Left lobe of liver (tissue), 2 donors: ENCODE measurements around the gene DOCK11. TPM values are rescaled to one million over a fixed set of nuclear protein-coding genes. Genes with fewer than 3 reads are reported as not detected.
"Not testable (repeated sequence)": the region's sequence is repeated elsewhere in the genome, so short reads cannot be mapped to it uniquely, and the experiment has no call there.

Experiments
- ATAC-seq: fragments of 200-7000 bp; cut with Tn5 transposase; one replicate; pipeline ENCODE4 v1.9.1; 2020; ENCODE audit warnings: mild to moderate bottlenecking, moderate library complexity
- DNase-seq: peaks from one replicate; pipeline ENCODE4 v3.0.0-alpha.2; 2020; ENCODE audit warnings: low spot score
- total RNA-seq: library from RNA; stranded (reverse); gene quantifications from one replicate; pipeline ENCODE4 v1.2.1, GENCODE V29; 2021
- donor health status: DM: no; HTN: no; CAD: no; lungs with moderate emphysema.
- donor health status: DM: no; HTN: yes; CAD: no.

DOCK11 gene
- total RNA-seq, 1 donor from 2014 or later = 2.1 TPM

DNA sequence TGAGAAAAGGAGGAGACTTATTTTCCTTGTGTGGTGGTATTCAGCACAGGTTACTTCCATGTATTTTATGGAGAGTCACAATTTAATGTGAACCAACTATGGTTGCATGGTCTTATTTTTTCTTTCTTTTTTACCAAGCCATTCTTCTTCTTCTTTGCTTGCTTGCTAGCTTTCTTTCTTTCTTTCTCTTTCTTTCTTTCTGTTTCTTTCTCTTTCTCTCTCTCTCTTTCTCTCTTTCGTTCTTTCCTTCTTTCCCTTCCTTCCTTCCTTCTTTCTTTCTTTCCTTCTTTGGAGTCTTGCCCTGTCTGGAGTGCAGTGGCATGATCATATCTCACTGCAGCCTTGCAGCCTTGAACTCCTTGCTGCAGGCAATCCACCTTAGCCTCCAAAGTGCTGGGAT, 68.9 kb downstream of the DOCK11 start:
- DNase-seq (no peak), ATAC-seq (no peak)

DNA sequence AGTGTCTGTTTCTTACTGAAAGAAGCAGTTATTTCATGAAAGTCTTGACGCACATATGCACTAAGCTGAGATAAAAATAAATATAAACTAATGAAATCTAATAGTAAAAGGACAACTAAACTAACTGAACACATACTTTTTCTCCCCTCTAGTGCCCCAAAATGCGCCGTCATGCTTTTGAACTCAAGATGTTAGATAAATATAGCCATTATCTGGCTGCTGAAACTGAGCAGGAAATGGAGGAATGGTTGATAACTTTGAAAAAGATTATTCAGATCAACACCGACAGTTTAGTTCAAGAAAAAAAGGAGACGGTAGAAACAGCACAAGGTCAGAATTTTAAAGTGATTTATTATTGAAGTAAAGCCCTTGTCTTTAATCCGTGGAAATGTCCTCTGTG, 70.2 kb downstream of the DOCK11 start:
- no peak for DNase-seq
- ATAC-seq = no peak

DNA sequence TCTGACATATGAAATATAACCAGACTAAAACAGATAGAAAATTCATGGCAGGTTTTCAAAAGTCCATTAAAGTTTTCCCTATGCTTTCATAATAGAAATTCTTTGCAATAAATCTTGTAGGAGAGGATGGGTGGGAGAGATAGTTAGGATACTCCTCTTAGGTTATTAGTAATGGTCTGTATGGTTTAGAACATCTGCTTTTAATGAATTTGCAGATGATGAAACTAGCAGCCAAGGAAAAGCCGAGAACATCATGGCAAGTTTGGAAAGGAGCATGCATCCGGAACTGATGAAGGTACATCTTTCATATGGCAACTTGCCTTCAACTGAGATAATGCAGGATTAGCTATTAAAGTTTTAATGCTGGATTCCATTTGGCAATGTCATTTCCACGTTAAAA, 70.7 kb downstream of the DOCK11 start:
- ATAC-seq = no peak
- no peak for DNase-seq

DNA sequence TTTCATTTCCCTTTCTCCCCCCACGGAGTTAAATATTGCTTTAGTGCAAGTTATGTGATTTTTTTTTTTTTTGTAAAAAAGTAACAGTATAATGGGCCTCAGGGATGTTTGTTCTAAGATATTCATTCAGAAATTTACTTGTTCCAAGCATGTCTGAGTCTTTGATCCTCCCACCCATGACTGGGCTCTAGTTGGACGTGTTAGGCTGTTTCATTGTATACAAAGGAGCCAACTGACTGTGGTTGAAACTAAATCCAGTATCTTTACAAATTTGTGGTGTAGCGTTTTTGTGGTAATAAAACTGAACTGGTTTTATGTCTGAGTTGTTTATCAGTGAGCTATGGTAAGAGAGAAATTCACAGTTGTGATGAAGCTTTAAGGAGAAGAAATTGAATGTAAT, 74.1 kb downstream of the DOCK11 start:
- DNase-seq (no peak), ATAC-seq (no peak)

DNA sequence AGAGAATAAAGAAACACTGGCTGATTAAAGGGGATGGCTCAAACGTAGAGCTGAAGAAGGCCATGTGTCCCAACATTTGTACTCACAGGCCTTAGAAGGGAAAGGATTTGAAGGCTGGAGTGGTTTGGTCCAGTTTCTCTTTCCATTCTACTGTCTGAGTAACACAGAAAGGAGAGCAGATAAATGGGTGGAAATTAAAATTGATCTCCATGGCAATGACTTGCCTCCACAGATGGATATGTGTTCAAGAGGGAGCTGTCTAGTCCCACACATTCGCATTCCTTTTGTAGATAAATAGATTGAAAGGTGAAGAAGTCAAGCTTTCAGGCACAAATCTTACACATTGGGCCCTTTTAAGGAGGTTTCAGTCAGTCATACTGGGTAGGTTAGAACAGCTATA, 74.6 kb downstream of the DOCK11 start:
- DNase-seq (no peak), ATAC-seq (no peak)

DNA sequence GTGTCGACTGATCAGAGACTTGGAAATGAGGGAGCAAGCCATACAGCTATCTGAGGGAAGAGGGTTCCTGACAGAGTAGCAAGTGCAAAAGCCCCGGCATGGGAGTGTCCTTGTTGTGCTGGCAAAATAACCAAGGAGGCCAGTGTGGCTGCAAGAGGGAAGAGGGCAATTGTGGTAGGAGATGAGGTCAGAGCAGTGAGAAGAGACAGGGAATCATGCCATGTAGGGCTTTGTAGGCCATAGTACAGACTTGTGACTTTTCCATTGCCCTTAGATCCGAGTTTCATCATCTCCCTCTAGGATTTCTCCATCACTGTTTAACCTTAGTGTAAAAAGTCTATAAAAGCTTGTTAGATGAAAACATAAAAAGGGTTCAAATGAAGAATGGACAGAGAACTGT, 76.2 kb downstream of the DOCK11 start:
- DNase-seq (peak; percentile 51), ATAC-seq (peak; percentile 94)

DNA sequence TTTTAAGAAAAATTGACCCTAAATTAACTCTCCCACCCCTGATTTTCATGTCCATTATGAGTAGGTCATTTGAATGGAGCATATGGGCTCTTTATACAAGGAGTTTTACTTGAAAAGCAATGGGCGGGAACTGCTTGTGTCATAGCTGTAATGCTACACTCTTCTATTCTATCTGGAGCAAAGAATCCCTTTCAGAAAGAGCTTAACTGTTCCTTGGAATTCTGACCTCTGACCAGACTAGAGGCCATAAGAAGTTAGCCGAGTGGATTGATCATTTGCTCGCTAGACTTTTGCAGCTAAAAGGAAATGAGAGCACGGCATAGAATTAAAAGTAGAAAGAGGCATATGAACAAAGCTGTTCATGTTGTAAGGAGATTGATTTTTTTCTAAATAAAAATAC, 79.1 kb downstream of the DOCK11 start:
- DNase-seq (no peak), ATAC-seq (no peak)

DNA sequence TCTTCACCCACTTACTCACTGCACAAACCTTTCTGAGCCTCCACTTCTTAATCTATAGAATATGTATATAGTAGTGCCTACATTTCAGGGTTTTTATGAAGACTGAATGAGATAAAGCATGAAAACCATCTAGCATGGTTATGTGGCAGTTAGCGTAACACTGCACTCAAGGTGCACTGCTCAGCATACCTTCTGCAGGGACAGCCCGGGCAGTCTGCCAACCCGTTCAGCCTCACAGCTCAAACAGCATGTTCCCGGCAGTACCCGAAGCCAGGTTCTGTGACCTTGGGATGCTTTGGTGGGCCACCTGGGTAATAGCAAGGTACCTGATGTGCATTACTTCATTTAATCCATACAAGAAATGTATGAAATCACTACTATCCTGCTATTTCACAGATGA, 81.4 kb downstream of the DOCK11 start:
- ATAC-seq (peak; percentile 85), DNase-seq (peak; percentile 68)

DNA sequence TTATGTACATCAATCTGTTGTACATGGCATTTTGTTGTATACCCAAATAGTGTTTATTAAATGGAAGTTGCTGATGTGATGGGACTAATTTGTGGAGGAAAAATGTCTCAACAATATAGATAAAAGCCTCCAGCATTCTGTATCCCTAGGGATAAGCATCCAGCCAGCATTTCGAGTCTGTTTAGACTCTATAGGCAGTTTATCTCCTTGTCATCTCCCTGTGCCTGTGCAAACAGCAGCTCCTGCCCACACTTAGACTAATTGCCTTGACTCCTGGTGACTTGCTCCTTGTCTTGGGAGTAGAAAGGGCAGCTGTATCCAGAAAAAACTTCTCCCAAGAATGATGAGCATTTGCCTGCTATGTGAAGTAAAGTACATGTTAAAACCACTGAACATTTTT, 83.8 kb downstream of the DOCK11 start:
- no peak for ATAC-seq
- no peak for DNase-seq

DNA sequence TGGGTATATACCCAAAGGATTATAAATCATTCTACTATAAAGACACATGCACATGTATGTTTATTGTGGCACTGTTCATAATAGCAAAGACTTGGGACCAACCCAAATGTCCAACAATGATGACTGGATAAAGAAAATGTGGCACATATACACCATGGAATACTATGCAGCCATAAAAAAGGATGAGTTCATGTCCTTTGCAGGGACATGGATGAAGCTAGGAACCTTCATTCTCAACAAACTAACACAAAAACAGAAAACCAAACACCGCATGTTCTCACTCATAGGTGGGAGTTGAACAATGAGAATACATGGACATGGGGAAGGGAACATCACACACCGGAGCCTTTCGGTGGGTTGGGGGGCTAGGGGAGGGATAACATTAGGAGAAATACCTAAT, 87.3 kb downstream of the DOCK11 start:
- not testable (repeated sequence) for ATAC-seq, DNase-seq

DNA sequence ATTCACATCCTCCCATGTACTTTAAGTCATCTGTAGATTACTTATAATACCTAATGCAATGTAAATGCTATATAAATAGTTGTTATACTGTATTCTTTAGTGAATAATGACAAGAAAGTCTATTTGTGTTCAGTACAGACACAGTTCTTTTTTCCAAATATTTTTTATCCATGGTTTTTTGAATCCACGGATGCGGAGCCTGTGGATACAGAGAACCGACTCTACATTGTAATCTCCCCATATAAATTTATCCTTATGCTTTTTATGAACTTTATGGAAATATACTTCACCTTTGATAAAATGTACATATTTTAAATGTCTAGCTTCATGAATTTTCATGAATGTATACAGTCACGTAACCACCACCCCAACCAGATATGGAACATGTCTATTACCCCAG, 88.2 kb downstream of the DOCK11 start:
- no peak for ATAC-seq
- no peak for DNase-seq

DNA sequence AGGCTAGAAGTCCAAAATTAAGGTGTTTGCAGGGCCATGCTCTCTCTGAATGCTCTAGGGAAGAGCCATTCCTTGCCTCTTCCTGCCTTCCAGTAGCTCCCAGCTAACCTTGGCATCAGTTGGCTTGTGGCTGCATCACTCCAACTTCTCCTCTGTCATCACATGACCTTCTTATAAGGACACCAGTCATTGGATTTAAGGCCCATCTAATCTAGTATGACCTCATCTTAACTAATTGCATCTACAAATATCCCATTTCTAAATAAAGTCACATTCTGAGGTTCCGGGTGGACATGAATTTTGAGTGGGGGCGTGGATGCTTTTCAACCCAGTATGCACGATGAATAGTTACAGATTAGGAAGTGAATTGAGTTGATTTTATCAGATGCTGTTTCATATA, 89.7 kb downstream of the DOCK11 start:
- no peak for DNase-seq
- ATAC-seq = no peak

DNA sequence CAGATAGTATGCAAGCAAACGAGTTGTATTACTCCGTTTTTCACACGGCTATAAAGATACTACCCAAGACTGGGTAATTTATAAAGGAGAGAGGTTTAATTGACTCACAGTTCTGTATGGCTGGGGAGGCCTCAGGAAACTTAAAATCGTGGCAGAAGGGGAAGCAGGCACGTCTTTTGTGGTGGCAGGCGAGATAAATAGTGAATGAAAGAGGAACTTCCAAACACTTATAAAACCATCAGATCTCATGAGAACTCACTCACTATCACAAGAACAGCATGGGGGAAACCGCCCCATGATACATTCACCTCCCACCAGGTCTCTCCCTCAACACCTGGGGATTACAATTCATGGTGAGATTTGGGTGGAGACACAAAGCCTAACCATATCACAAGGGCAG, 90.6 kb downstream of the DOCK11 start:
- not testable (repeated sequence) for ATAC-seq, DNase-seq

DNA sequence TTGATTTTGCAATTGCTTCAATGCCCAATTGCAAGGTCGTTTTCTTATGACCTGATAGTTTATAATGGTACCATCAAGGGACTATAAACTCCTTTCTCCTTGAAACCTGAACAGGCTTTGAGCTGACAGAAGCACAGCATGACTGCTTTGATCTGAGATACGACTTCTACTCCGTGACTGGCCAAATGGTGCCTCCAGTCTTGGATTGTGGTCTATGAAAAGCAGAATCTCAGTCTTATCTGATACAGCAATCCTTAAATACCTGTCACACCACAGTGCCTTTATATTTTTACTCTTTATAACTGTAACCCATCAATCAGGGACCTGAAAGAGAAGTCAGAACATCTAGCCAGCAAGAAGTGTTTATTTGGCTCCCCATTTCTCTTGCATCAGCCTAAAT, 93.1 kb downstream of the DOCK11 start:
- no peak for ATAC-seq
- DNase-seq = no peak

DNA sequence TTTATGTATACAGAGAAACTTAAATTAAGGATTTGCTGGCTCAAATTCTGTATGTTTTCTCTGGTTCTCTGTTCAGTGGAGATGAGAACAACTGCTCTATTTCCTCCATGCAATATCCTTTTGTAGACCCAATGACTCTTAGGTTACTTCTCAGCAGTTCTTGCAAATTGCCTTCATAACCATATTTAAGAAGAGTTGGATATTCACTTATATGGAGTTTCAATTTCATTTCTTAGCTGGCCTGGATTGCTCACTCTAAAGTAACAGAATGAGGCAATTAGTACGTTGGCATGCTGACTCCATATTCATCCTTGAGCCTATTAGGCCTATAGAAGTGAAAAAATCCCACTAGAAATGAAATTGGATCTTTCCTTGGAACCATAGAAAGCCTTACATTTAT, 93.6 kb downstream of the DOCK11 start:
- ATAC-seq (no peak), DNase-seq (no peak)

DNA sequence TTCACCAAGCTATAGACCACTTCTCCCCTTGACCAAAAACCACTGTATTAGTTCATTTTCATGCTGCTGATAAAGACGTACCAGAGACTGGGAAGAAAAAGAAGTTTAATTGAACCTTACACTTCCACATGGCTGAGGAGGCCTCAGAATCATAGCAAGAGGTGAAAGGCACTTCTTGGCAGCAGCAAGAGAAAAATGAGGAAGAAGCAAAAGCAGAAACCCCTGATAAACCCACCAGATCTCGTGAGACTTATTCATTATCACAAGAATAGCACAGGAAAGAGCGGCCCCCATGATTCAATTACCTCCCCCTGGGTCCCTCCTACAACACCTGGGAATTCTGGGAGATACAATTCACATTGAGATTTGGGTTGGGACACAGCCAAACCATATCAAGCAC, 97.8 kb downstream of the DOCK11 start:
- ATAC-seq = no peak

DNA sequence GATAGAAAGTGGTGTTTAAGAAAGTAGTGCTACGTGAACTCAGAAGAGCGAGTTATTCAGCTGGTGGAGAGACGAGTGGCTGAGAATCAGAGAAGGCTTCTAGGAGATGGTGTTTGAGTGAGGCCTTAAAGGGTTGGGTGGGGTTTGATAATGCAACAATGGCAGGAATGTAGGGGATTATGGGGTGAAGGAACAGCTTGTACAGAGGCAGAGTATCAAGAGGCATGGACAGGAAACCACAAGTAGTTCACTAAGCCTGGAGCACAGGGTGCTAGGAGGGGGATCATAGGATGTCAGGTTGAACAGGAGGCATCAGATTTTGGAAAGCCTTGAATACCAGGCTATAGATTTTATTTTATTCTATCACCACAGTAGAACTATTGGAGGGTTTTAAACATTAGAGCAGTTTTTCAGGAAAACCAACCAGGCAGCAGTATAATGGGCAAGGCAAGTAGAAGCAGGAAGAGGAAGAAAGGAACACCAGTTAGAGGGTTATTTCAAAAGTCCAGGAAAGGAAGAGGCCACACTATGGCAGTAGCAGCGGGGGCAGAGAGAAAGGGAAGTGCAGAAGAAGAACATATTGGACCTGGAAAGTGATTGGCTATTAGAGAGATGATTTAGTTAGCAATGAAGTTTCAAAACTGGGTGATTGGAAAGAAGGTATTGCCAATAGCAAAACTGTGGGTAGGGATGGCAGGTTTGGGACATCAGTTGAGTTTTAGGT, 99.2 kb downstream of the DOCK11 start:
- ATAC-seq (no peak), DNase-seq (no peak)

More for the DNA sequence above, 97.8 kb downstream of the DOCK11 start:
- DNase-seq = no peak

DNA sequence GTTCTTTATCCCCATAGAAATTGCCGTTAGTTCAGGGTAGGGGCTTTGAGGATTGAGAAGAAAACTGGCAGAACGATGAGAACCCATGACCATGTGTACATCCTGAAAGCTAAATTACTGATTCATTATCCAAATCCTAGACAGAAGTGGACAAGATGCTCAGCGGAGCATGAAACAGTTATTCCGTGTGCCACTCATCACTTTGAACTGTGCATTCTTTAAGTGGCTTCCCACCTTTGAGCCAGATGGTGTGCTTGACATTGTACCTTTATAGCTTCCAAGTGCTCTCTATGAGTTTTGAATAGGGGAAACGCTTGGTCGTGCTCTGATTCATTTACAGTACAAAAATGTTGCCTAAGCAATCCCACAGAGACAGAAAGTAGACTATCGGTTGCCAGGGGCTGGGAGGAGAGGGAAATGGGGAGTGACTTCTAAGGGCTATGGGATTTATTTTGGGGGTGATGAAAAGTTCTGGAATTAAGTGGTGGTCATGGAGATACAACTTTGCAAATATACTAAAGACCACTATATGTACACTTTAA, 100.0 kb downstream of the DOCK11 start:
- DNase-seq (no peak), ATAC-seq (no peak)

DNA sequence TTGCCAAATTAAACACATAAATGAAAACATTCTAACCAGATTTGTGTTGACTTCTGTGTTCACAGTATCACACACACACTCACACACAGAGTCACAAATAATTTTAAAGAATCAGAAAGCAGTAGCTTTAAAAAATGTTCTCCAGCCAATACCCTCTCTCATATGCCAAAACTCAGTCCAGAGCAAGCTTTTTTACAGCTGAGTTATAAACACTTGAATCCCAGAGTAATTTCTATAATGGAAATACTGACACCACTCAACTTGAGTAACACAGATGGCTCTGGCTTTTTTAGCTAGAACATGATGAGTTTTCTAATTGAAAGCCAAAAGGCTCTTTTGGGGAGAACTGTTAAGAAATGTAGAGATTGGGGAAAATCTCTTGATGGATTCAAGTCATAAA, 100.8 kb downstream of the DOCK11 start:
- ATAC-seq (no peak), DNase-seq (no peak)

DNA sequence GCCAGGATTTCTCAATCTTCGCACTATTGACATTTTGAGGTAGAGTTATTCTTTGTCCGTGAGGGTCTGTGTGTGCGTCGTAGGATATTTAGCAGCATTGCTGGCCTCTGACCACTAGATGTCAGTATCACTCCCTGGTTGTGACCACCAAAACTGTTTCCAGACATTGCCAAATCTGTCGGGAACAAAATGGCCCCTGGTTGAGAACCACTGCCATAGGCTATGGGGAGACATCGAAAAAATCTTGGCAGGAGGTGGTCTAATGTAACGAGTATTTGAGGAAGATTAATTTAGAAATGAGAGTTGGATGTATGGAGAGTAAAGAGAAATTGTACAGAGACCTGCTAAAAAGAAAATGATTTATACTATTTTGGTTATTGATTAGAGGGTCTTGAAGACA, 108.4 kb downstream of the DOCK11 start:
- DNase-seq (peak; percentile 60), ATAC-seq (peak; percentile 99)

DNA sequence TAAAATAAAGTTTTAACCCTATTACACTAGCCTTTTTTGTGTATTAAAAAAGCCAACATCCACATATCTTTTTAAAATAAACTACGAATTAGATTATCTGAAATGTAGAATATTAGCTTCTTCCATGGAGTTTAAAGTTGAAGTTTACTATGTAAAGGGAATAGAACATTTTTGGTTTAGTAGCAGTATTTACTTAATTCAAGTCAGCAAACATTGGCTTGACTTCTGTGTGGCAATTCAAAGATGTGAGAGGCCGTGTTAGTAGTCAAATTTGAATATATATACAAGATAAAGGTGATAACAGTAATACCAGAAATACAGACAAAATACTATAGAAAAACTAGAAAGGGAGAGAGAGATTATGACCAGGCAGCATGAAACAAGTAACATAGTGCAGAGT, 116.7 kb downstream of the DOCK11 start:
- no peak for DNase-seq
- ATAC-seq = peak; percentile 56

DNA sequence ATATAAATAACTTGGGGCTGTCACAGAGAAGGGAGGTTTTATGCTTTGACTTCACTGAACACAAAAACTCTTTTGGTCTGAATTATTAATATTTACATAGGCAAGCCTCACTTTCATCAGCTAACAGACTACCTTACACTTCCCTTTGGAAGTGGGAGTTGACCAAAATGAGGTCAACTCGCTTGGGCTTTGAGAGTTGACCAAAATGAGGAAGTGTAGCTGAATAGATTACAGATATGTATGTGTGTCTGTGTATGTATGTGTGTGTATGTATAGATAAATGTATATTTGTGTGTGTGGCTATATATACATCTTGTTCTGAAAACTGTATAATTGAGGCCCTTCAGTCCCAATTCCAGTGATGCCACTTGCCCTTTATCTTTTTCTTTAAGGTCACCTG, 118.5 kb downstream of the DOCK11 start:
- DNase-seq (no peak), ATAC-seq (no peak)

DNA sequence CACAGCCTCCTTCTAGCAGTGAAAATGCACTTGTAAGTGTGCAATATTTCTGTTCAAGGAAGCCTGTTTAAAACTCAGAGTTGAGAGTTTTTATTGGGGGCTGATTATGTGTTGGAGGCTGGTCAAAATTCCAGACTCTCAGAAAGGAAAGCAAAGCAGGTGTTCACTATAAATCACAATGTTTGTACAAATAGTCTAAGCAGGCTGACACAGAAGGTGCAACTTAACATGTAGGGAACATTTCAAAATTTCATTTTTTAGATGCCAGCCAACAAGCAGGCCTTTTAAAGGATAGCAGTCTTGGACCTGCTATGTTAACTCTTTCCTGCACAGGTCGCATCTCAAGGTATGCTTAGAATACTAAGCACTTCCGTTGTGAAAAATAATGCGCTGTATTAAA, 119.5 kb downstream of the DOCK11 start:
- no peak for DNase-seq
- ATAC-seq = no peak
